NCI-H2196 (cell line): ENCODE data around the gene CX3CR1.

ENCODE experiments used
- DNase-seq: peaks from one replicate; lab custom pipeline; 2025; ENCODE audit not compliant: unreplicated experiment; lab: John Stamatoyannopoulos, UW

Gene CX3CR1

DNA sequence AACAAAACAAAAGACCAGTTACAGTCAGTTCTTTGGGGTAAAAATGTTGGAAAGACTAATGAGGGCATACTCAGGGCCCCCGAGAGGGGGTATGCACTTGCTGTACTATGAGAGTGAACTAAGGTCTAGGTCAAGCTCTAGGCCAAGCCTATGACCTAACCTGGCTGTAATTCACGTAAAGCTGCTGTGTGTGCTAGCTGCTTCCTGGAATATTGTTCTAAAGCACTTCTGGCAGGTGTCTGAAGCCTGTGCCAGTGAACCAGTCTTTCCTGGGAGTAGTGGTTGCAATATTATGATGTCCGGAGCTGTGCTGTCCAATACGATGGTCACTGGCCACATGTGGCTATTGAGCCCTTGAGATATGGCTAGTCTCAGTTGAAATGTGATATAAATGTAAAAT lies 13.1 kb upstream of the CX3CR1 start:
- peak; percentile 35 for DNase-seq

DNA sequence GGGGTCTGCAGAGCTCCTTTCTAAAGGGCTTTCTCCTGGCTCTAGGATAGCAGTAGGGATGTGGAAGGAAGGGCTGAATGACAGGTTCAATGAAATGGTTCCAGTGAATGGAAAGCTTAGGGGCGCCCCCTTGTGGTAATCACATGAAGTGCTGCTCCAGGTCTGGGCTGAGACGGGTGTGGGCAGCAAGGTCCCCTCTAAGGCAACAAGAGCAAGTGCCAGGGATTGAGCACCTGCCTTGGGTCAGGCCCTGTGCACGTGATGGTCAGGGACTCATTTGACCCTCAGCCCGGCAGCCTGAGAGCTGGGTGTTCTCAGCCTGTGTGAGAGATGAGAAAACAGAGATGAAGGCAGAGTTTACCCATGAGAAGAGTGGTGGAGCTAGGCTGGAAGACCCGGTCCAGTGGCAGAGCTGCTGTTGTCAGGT lies 12.1 kb upstream of the CX3CR1 start:
- peak; percentile 48 for DNase-seq

GRCh38 chr3:39290255-39290654 lies 10.4 kb upstream of the CX3CR1 start:
- no peak for DNase-seq

DNA sequence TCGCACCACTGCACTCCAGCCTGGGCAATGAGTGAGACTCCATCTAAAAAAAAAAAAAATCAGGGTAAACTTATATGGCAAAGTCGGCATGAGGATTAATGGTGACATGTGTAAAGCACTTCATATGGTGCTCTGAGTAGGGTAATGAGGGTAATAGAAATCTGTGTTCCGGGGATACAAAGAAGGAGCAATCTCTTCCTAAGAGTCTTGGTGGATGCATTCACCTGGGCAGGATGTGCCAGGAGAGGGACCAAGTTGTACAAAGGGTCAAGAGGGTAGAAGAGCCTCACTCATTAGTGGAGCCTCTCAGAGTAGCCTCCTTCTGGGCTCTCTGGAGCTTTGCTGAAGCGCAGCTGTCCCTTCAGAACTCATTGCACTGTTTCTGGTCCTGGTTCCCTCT lies 9.3 kb upstream of the CX3CR1 start:
- no peak for DNase-seq

DNA sequence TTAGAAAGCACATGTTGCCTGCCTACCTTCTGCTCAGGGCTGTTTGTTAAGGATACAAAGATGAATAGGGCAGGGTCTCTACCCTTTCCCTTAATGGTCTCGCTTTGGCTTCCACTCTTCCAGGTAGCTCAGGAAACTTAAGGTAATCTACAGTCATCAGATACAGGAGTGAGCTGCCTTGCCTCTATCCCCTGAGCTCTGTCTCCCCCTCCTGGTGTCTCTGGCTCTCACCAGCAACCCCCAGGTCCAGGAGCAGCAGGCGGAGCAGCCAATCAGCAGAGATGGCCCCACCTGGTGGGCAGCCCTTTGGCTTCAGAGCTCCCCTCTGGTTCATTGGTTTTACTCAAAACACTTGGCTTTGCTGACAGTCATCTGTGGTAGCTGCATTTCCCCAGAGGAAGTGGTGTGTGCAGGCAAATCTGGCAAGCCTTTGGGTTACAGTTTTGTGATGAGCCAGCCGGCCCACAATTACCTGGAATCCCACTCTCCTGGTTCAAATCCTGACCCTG lies 8.5 kb upstream of the CX3CR1 start:
- DNase-seq: peak; percentile 63

DNA sequence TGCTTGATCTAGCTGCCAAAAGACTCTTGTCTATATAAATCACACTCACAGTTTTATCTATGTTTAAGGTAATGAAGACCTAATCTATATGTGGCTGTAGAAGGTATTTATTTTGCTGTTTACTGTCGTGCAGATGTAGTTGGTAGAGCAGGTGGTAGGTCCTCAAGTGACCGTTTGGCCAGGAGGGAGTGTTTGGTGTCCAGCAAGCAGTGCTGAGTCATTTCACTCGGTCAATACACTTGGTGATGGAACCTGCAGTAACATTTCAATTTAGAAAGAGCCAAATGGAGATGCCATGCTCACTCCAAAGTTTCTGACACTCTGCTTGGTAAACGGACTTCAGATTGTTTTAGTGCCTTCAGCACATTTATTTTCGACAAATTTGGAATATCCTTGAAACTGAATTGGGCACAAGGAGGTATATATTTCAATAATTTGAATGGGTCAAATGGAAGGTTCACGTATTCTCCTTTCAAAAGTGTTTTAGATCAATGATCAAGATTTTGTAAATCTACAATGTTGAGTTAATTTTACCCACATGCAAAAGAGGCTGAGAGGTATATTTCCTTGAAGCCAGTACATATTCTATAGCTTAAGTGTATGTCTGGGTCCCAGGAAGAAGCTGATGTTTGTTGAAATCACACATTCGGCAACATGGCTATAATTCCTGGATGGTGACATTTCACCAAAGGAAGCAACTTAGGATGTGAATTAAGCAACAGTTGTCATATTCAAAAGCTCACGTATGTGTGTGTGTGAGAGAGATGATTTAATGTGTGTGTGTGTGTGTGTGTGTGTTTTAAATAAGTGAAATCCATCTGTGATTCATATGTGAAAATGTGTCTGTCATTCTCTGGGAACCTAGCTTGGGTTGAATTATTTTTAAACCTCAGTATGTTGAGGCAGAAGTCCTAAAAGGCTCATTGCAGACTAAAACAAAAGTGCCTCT lies 7.7 kb upstream of the CX3CR1 start:
- DNase-seq: peak; percentile 15

DNA sequence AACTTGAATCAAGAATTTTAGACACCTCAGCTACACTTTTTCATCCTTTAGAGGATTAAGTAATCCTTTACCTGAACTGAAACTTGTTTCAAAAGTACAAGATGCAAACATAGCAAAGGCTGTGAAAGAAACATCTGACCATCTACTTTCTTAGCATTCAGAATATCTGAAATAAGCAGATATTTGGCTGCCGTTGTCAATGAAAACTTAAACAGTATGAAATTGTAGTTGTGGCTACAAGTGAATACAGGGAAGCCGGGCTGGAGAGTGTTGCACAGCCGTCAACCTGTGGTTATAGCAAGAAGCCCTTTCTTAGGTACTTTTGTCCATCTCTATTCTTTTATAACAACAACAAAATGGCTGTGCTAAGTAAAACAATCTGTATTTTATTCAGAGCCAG lies 6.9 kb upstream of the CX3CR1 start:
- DNase-seq: no peak

DNA sequence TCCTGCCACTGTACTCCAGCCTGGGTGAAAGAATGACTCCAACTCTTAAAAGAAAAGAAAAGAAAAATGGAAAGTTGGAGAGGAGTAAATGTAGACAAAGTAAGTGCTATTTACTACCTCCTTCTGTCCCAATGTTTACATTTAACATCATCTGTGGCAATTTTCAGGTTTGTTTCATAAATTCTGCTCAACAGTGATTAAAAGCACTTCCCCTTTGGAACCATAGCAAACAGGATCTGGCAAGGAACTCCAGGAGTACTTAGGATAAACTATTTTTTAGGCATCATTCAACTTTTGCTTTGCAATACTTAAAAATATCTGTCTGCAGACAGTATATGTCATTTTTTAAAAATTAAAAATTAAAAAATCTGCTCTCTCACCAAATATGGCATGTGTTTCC lies 5.5 kb upstream of the CX3CR1 start:
- no peak for DNase-seq

DNA sequence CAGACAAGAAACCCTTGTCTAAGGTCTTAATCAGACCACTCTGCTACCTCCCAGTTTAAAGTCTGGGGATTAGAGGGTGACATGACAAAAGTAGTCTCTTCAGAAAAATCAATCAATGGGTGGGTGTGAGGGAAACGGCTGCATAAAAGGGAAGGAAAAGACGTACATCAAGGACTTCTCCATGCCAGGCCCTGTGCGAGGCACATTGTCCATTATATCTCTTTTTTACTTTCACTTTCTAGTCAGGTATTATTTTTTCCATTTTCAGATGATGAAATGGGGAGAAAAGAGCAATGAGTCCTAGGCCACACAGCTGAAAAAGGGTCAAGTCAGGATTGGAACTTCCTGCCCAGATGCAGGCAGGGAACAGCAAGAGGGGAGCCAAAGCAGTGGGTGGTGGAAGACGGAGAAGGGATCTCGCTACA lies 4.6 kb upstream of the CX3CR1 start:
- no peak for DNase-seq

DNA sequence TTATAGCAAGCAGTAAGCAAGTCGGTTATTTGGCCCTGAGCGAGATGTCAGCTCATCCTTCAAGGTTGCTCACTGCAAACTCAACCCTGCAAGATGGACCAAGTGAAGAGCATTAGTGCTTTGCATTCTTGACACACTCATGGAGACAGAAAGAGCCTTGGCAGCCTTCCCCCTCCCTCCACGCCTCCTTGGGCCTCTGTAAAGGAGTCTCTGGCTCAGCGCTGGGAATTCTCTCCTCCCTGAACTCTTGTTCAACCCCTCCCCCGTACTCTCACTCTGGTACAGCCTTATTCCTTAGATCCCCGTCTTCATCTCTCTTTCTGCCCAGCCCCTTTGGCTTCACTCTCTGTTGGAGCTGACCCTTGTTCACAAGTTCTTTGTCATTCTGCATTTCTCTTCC lies 2.2 kb upstream of the CX3CR1 start:
- DNase-seq: no peak

DNA sequence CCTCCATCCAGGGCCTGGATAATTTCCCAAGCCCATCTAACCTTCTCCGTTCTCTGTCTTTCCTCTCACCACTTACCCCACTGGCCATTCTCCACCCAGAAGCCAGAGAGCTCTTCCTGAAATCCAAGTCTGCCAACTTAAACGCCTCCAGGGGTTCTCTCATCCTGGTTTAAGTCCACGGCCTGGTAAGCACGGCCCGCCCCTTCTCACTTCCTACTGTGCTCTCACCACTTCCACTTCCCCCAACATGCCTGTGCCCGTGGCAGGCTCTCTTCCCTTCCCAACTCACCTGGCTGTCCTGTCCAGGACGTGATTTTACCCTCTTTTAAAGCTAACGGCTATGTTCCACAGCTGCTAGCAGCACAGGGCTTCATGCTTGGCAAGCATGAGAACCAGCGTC lies 1.7 kb upstream of the CX3CR1 start:
- DNase-seq: no peak

DNA sequence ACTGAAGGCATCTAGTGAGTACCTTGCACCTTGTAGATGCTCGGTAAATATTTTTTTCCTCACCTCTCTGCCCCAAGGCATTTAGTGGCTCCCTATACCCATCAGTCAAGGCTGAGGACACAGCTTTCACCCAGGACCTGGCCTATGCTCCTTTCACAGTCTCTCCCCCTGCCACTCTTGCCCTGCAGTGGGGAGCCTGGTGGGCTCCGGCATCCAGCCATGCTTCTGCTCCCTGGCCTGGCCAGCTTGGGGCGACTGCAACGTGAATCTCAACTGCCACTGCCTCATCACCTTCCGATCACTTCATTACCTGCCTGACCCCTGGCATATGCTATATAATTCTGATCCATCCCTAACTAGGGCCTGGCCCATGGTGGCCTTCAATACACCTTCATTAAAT lies 735 bp upstream of the CX3CR1 start:
- DNase-seq: no peak

DNA sequence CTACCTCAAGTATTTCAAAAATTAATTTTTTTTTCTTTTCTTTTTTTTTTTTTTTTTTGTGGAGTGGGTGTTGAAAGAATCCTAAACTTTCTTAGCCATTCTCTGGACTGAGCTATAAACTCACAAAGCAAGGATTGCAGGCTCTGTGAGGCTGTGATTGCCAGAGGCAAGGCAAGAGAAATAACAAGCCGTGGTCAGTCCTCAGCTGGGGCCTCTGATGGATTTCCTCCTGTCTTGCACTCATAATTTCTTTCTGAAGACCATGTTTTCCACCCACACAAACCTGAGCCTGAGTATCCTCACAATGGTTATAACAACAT lies 1.3 kb downstream of the CX3CR1 start:
- no peak for DNase-seq

DNA sequence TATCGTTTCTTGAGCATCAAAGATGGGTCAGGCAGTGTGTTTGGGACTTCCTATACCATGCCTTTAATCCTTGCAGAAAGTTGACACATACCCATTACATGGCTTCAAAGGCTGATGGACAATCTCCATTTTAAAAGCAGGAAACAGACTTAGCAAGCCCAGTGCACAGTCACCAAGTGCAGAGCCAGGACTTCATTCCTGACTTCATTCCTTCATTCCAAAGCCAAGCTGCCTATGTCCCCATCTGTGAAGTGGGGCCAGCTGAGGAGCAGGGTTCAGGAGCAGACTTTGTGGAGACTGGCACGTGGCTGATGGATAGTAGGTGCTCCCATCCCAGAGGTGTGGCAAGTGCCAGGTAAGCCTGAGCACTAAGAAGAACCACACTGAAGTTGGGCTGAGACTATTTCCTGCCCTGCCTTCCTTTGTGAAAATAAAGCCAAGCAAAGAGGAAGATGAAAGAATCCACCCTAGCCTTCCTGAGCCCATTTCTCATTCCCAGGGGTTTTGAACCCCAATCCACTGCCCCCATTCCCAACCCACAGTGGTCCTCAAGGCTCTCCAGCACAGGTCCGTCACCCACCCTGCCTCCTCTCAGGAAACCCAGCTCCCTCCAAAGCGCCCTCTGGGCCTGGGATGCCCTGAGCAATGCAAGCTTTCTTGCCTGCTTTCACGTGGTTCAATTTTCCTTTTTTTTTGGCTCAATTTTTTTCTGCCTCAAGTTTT lies 1.8 kb downstream of the CX3CR1 start:
- DNase-seq: no peak

- no peak for DNase-seq
Measured at GRCh38 chr3:39276746-39277145, 3.1 kb downstream of the CX3CR1 start.

DNA sequence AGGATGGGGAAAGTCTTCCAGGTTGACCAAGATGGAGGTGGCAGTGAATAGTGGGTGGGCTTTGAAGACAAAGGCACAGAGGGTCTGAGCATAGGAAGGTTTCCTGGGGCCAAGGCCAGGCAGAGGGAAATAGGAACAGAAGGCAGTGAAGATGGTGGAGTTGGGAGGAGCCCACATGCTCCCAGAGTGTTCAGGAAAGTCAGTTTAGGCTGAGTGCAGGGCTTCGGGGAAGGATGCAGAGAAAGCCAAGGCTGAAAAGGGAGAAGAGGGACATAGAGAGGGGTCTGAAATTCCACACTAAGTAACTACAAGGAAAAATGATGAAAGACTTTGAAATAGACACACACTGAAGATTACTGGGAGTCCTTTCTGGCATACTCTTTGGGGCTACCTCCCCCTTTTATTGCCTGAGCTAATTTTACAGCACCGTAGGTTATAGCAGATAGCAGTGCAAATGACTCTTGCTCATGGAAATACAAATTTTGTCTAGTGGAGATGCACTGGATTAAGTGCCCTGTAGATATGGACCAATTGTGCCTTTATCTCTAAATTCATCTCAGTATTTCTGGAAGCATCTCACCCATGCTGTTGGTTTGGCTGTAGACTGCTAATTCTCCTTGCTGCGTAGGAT lies 3.8 kb downstream of the CX3CR1 start:
- DNase-seq: no peak

DNA sequence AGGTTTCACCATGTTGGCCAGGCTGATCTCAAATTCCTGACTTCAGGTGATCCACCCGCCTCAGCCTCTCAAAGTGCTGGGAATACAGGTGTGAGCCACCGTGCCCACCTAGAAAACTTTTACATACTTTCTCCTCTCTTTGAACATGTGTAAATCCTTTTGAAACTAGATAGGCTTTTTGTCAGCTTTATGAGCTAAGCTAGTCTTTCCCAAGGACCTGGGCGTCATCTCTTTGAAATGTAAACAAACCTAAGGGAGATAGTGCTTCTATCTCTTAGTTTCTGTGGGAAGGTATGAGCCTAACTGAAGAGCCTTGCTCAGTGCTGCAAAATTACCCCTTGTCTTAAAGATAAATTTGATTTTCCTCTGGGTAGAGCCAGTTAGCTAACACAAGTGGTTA lies 4.8 kb downstream of the CX3CR1 start:
- no peak for DNase-seq

DNA sequence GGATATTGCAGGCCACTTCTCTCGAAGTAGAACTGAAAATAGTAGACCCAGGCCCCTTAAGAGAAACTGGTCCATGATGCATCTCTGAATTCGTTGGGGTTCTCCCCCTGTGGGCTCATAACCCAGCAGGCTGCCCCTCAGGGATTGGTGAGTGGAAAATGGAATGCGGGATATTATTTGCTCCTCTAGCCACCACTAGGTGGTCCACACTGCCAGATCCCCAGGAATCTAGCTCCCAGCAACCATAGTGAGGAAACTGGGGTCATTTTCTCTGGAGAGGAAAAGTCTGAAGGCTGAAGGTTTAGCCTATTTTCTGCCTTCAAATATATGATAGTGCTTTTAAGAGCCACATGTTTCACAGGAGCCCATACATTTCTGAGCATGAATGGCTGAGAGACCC lies 6.7 kb downstream of the CX3CR1 start:
- DNase-seq: no peak

DNA sequence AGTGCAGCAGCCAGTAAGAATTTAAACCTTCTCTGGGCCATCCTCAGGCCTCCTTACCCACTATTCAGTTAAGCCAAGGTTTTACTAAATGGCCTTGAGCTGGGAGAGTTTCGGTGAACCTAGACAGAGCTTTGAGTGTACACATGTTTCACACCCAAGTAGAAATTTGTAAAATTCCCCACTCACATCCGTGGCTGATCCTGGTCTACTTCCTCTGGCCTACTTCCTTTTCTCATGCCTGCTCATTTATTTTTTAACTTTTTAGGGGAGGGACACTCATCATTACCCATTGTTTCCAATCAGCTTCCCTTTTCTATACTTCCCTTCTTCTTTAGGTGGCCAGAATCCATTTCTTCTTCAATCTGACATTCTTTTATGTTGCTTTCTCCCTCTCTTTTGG lies 7.6 kb downstream of the CX3CR1 start:
- no peak for DNase-seq

DNA sequence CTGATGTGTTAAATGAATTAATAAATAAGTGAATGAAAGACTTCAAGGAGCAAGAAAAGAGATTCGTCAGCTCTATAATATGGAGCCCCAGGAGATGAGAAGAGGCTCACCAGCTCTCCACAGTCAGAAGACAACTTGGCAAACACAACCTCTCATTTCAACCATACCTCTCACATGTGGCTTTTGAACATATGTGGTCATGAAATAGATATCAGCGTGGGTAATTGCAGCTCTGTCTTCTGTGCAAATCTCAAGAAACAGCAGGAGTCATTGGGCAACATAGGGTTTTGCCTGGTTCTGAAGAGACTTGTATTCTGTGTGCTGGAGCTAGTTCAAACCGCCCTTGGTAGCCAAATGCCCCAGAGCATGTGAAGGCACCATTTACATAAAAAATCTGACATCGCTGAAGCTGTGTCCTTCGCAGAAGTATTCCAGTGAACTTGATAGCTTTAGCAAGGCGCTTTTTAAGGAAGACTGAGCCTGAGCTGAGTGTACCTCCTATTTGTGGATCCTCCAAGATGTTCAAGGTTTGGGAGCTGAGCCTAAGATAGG lies 8.4 kb downstream of the CX3CR1 start:
- no peak for DNase-seq

DNA sequence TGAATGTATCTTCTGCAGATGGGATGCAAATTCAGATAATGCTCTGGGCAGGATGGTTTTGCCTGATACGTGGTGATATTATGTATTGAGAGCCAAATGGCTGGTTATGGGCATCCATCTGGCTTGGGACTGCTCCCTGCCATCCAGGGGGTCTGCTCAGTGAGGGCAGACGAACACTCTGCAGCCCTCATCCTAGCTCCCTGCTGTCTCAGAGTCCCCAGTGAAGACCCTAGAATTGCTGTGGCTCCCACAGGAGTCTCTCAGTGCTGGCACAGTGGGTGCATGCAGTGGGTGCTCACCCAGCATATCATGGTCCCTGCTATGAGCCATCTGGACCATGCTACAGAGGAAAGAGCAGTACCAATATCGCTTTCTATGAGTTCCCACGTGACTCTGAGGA lies 10.3 kb downstream of the CX3CR1 start:
- no peak for DNase-seq

GRCh38 chr3:39268549-39268900 lies 11.3 kb downstream of the CX3CR1 start:
- DNase-seq: no peak
